Activated naive CD8-positive, alpha-beta T cell treated with anti-CD3 and anti-CD28 coated beads, Interleukin-2, amount 50 U/mL, for 16 hours (primary cell): ENCODE measurements around the gene SPRR2B.
"Not testable (repeated sequence)": the region's sequence is repeated elsewhere in the genome, so short reads cannot be mapped to it uniquely, and the experiment has no call there.

Experiments used
- DNase-seq: peaks from one replicate; pipeline ENCODE4 v3.0.0-alpha.2; 2020; ENCODE audit warnings: low read depth, low spot score

Gene SPRR2B

GRCh38 chr1:153071511-153071910, at the start of gene SPRR2B:
Gene SPRR2B, minus strand, starts transcription at chr1:153071611. Its CDS starts 772 bp downstream, at chr1:153070839.
- DNase-seq: no peak

GRCh38 chr1:153120945-153121344, 49.5 kb upstream of the SPRR2B start:
- no peak for DNase-seq

- no peak for DNase-seq
Measured at GRCh38 chr1:153119491-153119971, 48.1 kb upstream of the SPRR2B start.

DNA sequence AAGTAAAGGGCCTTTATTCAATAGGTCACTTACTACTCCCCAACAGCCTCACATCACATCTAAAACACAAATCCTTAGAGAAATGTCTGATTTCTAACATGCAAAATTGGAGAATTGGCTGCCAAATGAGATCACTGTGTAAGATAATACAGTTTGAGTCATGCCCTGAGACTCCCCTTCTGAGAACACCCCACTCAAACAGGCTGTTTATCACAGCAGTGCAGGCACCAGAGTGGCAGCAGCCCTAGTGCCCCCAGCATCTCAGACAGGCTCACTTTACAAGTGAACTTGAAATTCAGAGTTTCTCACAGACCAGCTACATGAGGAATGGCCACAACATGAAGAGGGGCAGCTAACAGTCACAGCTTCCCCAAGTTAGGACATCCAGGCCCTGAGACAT, 43.9 kb upstream of the SPRR2B start:
- DNase-seq: not testable (repeated sequence)

DNA sequence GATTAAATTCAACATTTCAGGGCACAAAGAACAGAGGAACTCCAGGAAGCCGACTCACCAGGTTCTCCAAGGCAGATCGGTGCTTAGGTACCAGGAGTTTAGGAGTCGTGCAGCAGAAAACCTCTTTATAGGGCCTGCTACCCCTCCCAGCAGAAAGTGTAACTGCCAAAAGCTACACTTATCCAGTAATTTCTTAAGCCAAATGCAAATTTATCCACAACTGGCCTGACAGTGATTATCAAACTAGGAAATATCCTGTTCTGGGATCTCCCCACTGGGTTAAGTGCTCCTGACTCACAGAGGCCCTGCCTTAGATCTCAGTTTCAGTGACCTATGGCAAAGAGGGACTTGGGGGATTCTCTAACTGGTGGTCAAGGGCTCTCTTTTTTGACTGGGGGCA, 42.0 kb upstream of the SPRR2B start, which contains the start of gene SPRR2F:
TSS of gene SPRR2F (minus strand) at position 101 of the 400 bp plus-strand sequence. CDS start 783 bp downstream, outside the sequence.
- DNase-seq: no peak

DNA sequence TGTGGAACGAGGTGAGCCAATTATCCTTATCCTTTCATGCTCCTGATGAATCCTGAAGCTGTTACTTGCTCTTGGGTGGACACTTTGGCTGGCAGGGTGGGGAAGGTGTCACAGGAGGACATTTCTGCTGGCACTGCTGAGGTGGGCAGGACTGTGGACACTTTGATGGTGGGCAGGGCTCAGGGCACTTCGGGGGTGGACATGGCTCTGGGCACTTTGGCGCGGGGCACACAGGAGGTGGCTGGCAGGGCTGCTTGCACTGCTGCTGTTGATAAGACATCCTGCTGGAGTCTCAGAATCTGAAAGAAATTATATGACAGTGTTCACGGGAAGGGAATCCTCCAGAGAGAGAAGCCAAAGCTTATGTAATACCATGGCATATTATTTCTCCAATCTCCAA, 41.0 kb upstream of the SPRR2B start:
- not testable (repeated sequence) for DNase-seq

DNA sequence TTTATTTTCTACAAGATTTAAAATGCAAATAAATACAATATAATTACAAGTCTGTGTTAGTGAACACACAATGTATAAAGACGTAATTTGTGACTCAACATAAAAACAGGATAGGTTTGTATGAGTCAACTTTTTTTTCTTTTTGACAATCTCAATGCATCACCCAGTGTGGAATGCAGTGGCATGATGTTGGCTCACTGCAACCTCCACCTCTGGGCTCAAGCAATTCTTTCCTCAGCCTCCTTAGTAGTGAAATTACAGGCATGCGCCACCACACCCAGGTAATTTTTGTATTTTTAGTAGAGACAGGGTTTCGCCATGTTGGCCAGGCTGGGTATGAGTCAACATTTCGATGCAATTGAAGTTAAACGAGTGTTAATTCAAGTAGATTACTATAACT, 28.8 kb upstream of the SPRR2B start:
- no peak for DNase-seq

- no peak for DNase-seq
Measured at GRCh38 chr1:153099461-153100045, 28.1 kb upstream of the SPRR2B start.

DNA sequence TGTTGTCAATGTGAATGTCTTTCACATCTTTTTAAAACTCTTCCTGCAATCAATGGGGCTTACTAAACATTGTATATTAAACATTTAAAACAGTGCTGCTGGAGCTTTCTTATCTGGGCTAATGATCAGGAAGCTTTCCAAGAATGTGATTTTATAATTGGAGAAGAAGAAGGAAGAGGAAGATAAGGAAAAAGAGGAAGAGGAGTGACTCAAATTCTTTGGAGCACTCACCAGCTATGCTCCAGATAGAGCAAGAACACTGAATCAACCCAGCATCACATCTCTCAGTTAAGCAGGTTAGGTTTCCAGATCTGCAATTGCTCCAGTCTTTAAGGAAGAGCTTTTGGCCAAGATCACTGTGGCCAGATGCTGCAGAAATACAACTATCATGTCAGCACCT, 24.4 kb upstream of the SPRR2B start:
- no peak for DNase-seq

- no peak for DNase-seq
Measured at GRCh38 chr1:153094426-153094825, 23.0 kb upstream of the SPRR2B start, which contains the start of gene SPRR2E. Gene SPRR2E, minus strand, starts transcription at chr1:153094526. Its CDS starts 775 bp downstream, at chr1:153093751.

GRCh38 chr1:153087652-153088051, 16.2 kb upstream of the SPRR2B start:
- no peak for DNase-seq

DNA sequence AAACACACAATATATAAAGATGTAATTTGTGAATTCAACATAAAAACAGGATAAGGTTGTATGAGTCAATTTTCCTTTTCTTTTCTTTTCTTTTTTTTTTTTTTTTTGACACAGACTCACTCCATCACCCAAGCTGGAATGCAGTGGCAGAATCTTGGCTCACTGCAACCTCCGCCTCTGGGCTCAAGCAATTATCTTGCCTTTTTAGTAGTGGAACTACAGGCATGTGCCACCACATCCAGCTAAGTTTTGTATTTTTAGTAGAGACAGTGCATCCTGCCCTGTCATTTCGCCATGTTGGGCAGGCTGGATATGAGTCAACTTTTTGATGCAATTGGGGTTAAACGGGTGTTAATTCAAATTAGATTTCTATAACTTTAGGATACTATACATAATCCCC, 10.3 kb upstream of the SPRR2B start:
- no peak for DNase-seq

GRCh38 chr1:153072806-153073726, 1.7 kb upstream of the SPRR2B start:
- no peak for DNase-seq

- no peak for DNase-seq
Measured at GRCh38 chr1:153070243-153070642, 1.2 kb downstream of the SPRR2B start.

DNA sequence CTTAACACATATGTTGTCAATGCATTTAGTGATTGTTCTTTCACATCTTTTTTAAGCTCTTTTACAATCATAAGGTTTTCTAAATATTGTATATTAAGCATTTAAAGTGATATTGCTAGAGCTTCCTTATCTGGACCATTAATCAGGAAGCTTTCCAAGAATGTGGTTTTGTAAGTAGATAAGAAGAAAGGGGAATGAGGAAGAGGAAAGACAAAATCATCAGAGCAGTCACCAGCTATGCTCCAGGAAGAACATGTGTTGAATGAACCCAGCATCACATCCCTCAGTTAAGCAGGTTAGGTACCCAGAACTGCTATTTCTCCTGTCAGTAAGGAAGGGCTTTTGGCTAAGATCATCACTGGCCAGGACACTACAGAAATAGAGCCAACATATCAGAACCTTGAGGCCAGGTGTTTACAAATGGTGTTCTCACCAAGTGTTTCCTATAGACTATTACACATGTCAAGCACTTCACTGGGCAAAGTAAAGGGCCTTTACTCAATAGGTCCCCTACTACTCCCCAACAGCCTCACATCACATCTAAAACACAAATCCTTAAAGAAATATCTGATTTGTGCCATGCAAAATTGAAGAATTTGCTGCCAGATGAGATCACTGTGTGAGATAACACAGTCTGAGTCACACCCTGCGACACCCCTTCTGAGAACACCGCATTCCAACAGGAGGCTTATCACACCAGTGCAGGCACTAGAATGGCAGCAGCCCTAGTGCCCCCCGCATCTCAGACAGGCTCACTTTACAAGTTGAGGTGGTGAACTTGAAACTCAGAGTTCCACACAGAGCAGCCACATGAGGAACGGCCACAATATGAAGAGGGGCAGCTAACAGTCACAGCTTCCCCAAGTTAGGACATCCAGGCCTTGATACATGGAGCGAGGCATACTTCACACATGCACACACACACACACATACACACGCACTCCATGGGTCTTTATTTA, 12.3 kb downstream of the SPRR2B start:
- DNase-seq: no peak

- no peak for DNase-seq
Measured at GRCh38 chr1:153058154-153058553, 13.3 kb downstream of the SPRR2B start.

- DNase-seq: no peak
Measured at GRCh38 chr1:153057375-153057774, 14.0 kb downstream of the SPRR2B start, which contains the start of gene SPRR2A. Gene SPRR2A, minus strand, starts transcription at chr1:153057512. Its CDS starts 777 bp downstream, at chr1:153056735.

- DNase-seq: not testable (repeated sequence)
Measured at GRCh38 chr1:153056111-153056510, 15.3 kb downstream of the SPRR2B start.

DNA sequence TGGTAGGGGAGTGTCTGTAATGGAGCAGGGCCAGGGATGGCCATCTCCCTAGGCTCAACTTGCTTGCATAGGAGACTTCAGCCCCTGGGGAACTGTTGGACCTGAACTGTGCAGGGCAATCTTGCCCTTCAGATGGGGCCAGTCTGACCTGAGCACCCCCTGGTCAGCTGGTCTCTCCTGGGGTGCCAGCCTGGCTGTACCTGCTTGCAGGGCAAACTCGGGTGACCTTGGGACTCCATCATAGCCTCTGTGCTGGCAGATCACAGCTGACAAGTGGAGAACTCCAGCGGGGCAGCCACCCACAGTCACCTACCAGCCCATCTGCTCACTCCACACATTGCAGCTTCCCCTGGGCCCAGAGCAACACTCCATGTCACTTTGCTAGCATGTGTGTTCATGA, 22.2 kb downstream of the SPRR2B start:
- no peak for DNase-seq

- DNase-seq: no peak
Measured at GRCh38 chr1:153040950-153041631, 30.3 kb downstream of the SPRR2B start, which contains the start of gene SPRR2D. Gene SPRR2D, minus strand, starts transcription at chr1:153041120. Its CDS starts 774 bp downstream, at chr1:153040346.

GRCh38 chr1:153035211-153035610, 36.2 kb downstream of the SPRR2B start:
- no peak for DNase-seq
